ENCODE results near the gene DPP7. TPM values are rescaled to one million over a fixed set of nuclear protein-coding genes. Genes with fewer than 3 reads are reported as not detected.
"Not testable (repeated sequence)": the region's sequence is repeated elsewhere in the genome, so short reads cannot be mapped to it uniquely, and the experiment has no call there.

The DPP7 gene
- total RNA-seq, 2 donors from 2014 or later: 172 to 236 TPM

GRCh38 chr9:137138058-137138721 lies 23.7 kb upstream of the DPP7 start:
- Mint-ChIP-seq H3K9me3 (no peaks in the 10 kb centered on the region), H3K36me3 (peaks cover 0 to 6% of the 10 kb centered on the region in 2 donors), H3K27ac (no peak overlapping the region)
- DNase-seq (ENCODE audit: low spot score in 2 of 2): no peak
- ATAC-seq: no peak

- ATAC-seq (no peak), DNase-seq (ENCODE audit: low spot score in 2 of 2) (no peak)
- H3K27ac Mint-ChIP-seq: no peak overlapping the region
- no peaks in the 10 kb centered on the region for H3K9me3 Mint-ChIP-seq
- peaks cover 0 to 6% of the 10 kb centered on the region in 2 donors for H3K36me3 Mint-ChIP-seq
Observed at GRCh38 chr9:137136881-137137607, 22.5 kb upstream of the DPP7 start.

- Mint-ChIP-seq H3K36me3 (peaks cover 0 to 6% of the 10 kb centered on the region in 2 donors), H3K27ac (no peak overlapping the region), H3K9me3 (no peaks in the 10 kb centered on the region)
- DNase-seq (ENCODE audit: low spot score in 2 of 2) (no peak), ATAC-seq (no peak)
Observed at GRCh38 chr9:137136261-137136880, 21.8 kb upstream of the DPP7 start.

GRCh38 chr9:137135154-137135553 lies 20.6 kb upstream of the DPP7 start:
- H3K9me3 Mint-ChIP-seq; DNase-seq (ENCODE audit: low spot score in 2 of 2); H3K36me3 Mint-ChIP-seq; H3K27ac Mint-ChIP-seq; ATAC-seq: not testable (repeated sequence)

- no peaks in the 10 kb centered on the region for H3K9me3 Mint-ChIP-seq
Observed at GRCh38 chr9:137134191-137134590, 19.7 kb upstream of the DPP7 start.

GRCh38 chr9:137130176-137130755 lies 15.7 kb upstream of the DPP7 start:
- ATAC-seq (peak in 1 of 2 donors; percentile 9), DNase-seq (ENCODE audit: low spot score in 2 of 2) (no peak)
- peaks cover 13 to 16% of the 10 kb centered on the region in 2 donors for H3K36me3 Mint-ChIP-seq
- H3K9me3 Mint-ChIP-seq: no peaks in the 10 kb centered on the region
- H3K27ac Mint-ChIP-seq: no peak overlapping the region

More at GRCh38 chr9:137134191-137134590, 19.7 kb upstream of the DPP7 start:
- H3K36me3 Mint-ChIP-seq: no peaks in the 10 kb centered on the region
- no peak for DNase-seq (ENCODE audit: low spot score in 2 of 2)
- ATAC-seq: no peak
- H3K27ac Mint-ChIP-seq: no peak overlapping the region

- Mint-ChIP-seq H3K36me3 (peaks cover 13 to 16% of the 10 kb centered on the region in 2 donors), H3K27ac (peak overlapping the region; percentile 60 to 86), H3K9me3 (no peaks in the 10 kb centered on the region)
- DNase-seq (ENCODE audit: low spot score in 2 of 2) (peak; percentile 89 to 91), ATAC-seq (peak; percentile 96 to 97)
Observed at GRCh38 chr9:137129456-137130175, 15.1 kb upstream of the DPP7 start.

GRCh38 chr9:137128862-137129455 lies 14.4 kb upstream of the DPP7 start:
- no peaks in the 10 kb centered on the region for H3K9me3 Mint-ChIP-seq
- peak; percentile 1 to 7 for ATAC-seq
- peaks cover 13 to 16% of the 10 kb centered on the region in 2 donors for H3K36me3 Mint-ChIP-seq
- DNase-seq (ENCODE audit: low spot score in 2 of 2): no peak
- H3K27ac Mint-ChIP-seq: peak overlapping the region; percentile 86 to 89

GRCh38 chr9:137128158-137128861 lies 13.8 kb upstream of the DPP7 start:
- DNase-seq (ENCODE audit: low spot score in 2 of 2): peak in 1 of 2 donors; percentile 36
- Mint-ChIP-seq H3K9me3 (no peaks in the 10 kb centered on the region), H3K36me3 (peaks cover 13 to 16% of the 10 kb centered on the region in 2 donors), H3K27ac (peak overlapping the region; percentile 86 to 89)
- peak; percentile 5 to 28 for ATAC-seq

GRCh38 chr9:137127301-137128157 lies 13.0 kb upstream of the DPP7 start:
- Mint-ChIP-seq H3K36me3 (peaks cover 13 to 16% of the 10 kb centered on the region in 2 donors), H3K27ac (peak overlapping the region; percentile 86 to 89), H3K9me3 (no peaks in the 10 kb centered on the region)
- DNase-seq (ENCODE audit: low spot score in 2 of 2): no peak
- ATAC-seq: peak in 1 of 2 donors; percentile 7

- ATAC-seq: no peak
- Mint-ChIP-seq H3K36me3 (peaks cover 13 to 16% of the 10 kb centered on the region in 2 donors), H3K27ac (peak overlapping the region; percentile 85 to 86), H3K9me3 (no peaks in the 10 kb centered on the region)
- DNase-seq (ENCODE audit: low spot score in 2 of 2): no peak
Observed at GRCh38 chr9:137126786-137127185, 12.3 kb upstream of the DPP7 start.

- DNase-seq (ENCODE audit: low spot score in 2 of 2); ATAC-seq; H3K9me3 Mint-ChIP-seq; H3K27ac Mint-ChIP-seq: not testable (repeated sequence)
- peaks cover 13 to 16% of the 10 kb centered on the region in 2 donors for H3K36me3 Mint-ChIP-seq
Observed at GRCh38 chr9:137123952-137124462, 9.5 kb upstream of the DPP7 start.

GRCh38 chr9:137123468-137123837 lies 8.9 kb upstream of the DPP7 start:
- ATAC-seq (no peak), DNase-seq (ENCODE audit: low spot score in 2 of 2) (no peak)
- Mint-ChIP-seq H3K9me3 (no peaks in the 10 kb centered on the region), H3K36me3 (peaks cover 8 to 11% of the 10 kb centered on the region in 2 donors), H3K27ac (no peak overlapping the region)

- not testable (repeated sequence) for ATAC-seq; H3K9me3 Mint-ChIP-seq; H3K36me3 Mint-ChIP-seq; DNase-seq (ENCODE audit: low spot score in 2 of 2); H3K27ac Mint-ChIP-seq
Observed at GRCh38 chr9:137122796-137123467, 8.4 kb upstream of the DPP7 start.

Measured in activated naive CD4-positive, alpha-beta T cell treated with anti-CD3 and anti-CD28 coated beads, Interleukin-2, amount 50 U/mL, for 72 hours (primary cell).